HepG2 (cell line): ENCODE measurements around the gene PTPRM. TPM values are rescaled to one million over a fixed set of nuclear protein-coding genes. Genes with fewer than 3 reads are reported as not detected.

Experiments used
- ATAC-seq: fragments of 200-7000 bp; cut with Tn5 transposase; 3 replicates; pipeline ENCODE4 v1.9.1; 2020; ENCODE audit warnings: mild to moderate bottlenecking, moderate library complexity
- BruUV-seq: library from RNA; stranded (reverse); fragments of 400-500 nt; replicated peaks from 2 replicates; lab custom pipeline; 2021; lab: Mats Ljungman, UMichigan
- CTCF ChIA-PET: fragments of 300-600 bp; formaldehyde crosslinking; extraction: SDS; loops from one replicate; lab custom pipeline; 2021; ENCODE audit warnings: low total read pairs, inconsistent platforms, low intra/inter-chr PET ratio; lab: Yijun Ruan, JAX
- POLR2A ChIA-PET: fragments of 350-600 bp; sonication (Branson Sonifier 250); formaldehyde crosslinking; loops from one replicate; lab custom pipeline; 2020; ENCODE audit warnings: antibody characterized with exemption, inconsistent platforms; lab: Yijun Ruan, JAX
- DNase-seq: peaks from one replicate; pipeline ENCODE4 v3.0.0-alpha.2; 2015; ENCODE audit warnings: low spot score
- FAIRE-seq: peaks from 3 replicates; lab custom pipeline; 2011; peaks lifted over from hg19 to GRCh38; lab: Jason Lieb, UNC
- H2AFZ ChIP-seq: one replicate; pipeline ENCODE4 v1.6.1; 2011; ENCODE audit warnings: low read length, inconsistent platforms
- H3K27ac ChIP-seq: fragments of 300-600 bp; 3 replicates; pipeline ENCODE4 v1.8.0; 2011; ENCODE audit warnings: mixed run types, mild to moderate bottlenecking, mixed read lengths, low read length, inconsistent platforms; ENCODE audit not compliant: insufficient read depth; ENCODE audit errors: extremely low read length
- H3K27me3 ChIP-seq, 2 experiments: fragments of 200-600 bp in 1 of 2; 2 replicates in 1 of 2; 3 replicates in 1 of 2; pipeline versions ENCODE4 v1.6.0 to v1.8.0; 2011; ENCODE audit warnings: low read length in 2 of 2, mild to moderate bottlenecking in 2 of 2, moderate library complexity in 2 of 2, inconsistent platforms in 1 of 2; ENCODE audit not compliant: insufficient read depth in 2 of 2, control insufficient read depth in 1 of 2
- H3K36me3 ChIP-seq, 2 experiments: fragments of 200-600 bp in 1 of 2; replicated peaks in 1 of 2; 2 replicates in 1 of 2; 3 replicates in 1 of 2; pipeline versions ENCODE4 v1.5.1 to v1.8.0; 2011; ENCODE audit warnings: low read length in 2 of 2, inconsistent platforms in 1 of 2; ENCODE audit not compliant: insufficient read depth in 2 of 2, control insufficient read depth in 1 of 2
- H3K4me1 ChIP-seq: 2 replicates; pipeline ENCODE4 v1.5.1; 2012; ENCODE audit warnings: low read length, inconsistent platforms; ENCODE audit not compliant: insufficient read depth
- H3K4me2 ChIP-seq: 2 replicates; pipeline ENCODE4 v1.6.0; 2011; ENCODE audit warnings: low read depth, low read length, inconsistent platforms
- H3K4me3 ChIP-seq, 3 experiments: fragments of 200-600 bp in 1 of 3; sonication (generic), shearing (Covaris generic) in 1 of 3; replicated peaks in 1 of 3; 2 replicates each; pipeline ENCODE4 v1.5.1; 2011 to 2016; ENCODE audit warnings: low read length in 3 of 3, inconsistent platforms in 2 of 3, low read depth in 2 of 3, mild to moderate bottlenecking in 2 of 3, control low read depth in 1 of 3, mixed read lengths in 1 of 3; ENCODE audit not compliant: insufficient read depth in 1 of 3
- H3K79me2 ChIP-seq: one replicate; pipeline ENCODE4 v1.6.1; 2011; ENCODE audit warnings: low read length, inconsistent platforms; ENCODE audit not compliant: insufficient read depth
- H3K9ac ChIP-seq: 2 replicates; pipeline ENCODE4 v1.6.0; 2011; ENCODE audit warnings: mild to moderate bottlenecking, low read depth, low read length, inconsistent platforms; ENCODE audit not compliant: insufficient read depth
- H3K9me3 ChIP-seq: 2 replicates; pipeline ENCODE4 v1.5.1; 2012; ENCODE audit warnings: mild to moderate bottlenecking, low read length
- H4K20me1 ChIP-seq: 2 replicates; pipeline ENCODE4 v1.6.0; 2011; ENCODE audit warnings: inconsistent platforms, mild to moderate bottlenecking, low read length, moderate library complexity; ENCODE audit not compliant: insufficient read depth
- BCL6 ChIP-seq: IDR thresholded peaks from 2 replicates; pipeline ENCODE4 v1.6.1; 2016; ENCODE audit warnings: missing genetic modification reagents, missing compliant biosample characterization
- CEBPB ChIP-seq: IDR thresholded peaks from 2 replicates; pipeline ENCODE4 v1.6.1; 2011; ENCODE audit warnings: low read depth, low read length, improper control_type of control experiment, borderline replicate concordance
- CENPT ChIP-seq: sonication (generic); formaldehyde crosslinking; IDR thresholded peaks from 2 replicates; pipeline ENCODE4 v1.8.0; 2022; ENCODE audit warnings: low read depth, mild to moderate bottlenecking, moderate library complexity, missing genetic modification reagents
- JUN ChIP-seq: sonication (generic); formaldehyde crosslinking; IDR thresholded peaks from 2 replicates; pipeline ENCODE4 v1.4.0; 2020; ENCODE audit warnings: mild to moderate bottlenecking, missing genetic modification reagents
- MEF2D ChIP-seq: sonication (generic); formaldehyde crosslinking; IDR thresholded peaks from 2 replicates; pipeline ENCODE4 v1.5.1; 2020; ENCODE audit warnings: mild to moderate bottlenecking, missing genetic modification reagents
- NCOA2 ChIP-seq: sonication (generic); formaldehyde crosslinking; IDR thresholded peaks from 2 replicates; pipeline ENCODE4 v1.8.0; 2022; ENCODE audit warnings: inconsistent platforms
- NCOR1 ChIP-seq: fragments of 200-600 bp; sonication (generic); IDR thresholded peaks from 2 replicates; pipeline ENCODE4 v1.7.0; 2017; ENCODE audit warnings: antibody characterized with exemption, low read length, borderline replicate concordance
- RFX1 ChIP-seq: fragments of 450-650 bp; IDR thresholded peaks from 2 replicates; pipeline ENCODE4 v1.6.1; 2017
- TEAD3 ChIP-seq: optimal IDR thresholded peaks from 2 replicates; pipeline ENCODE3; 2016; ENCODE audit warnings: borderline replicate concordance
- ZNF256 ChIP-seq: sonication (generic); formaldehyde crosslinking; conservative IDR thresholded peaks from 2 replicates; pipeline ENCODE4 v1.4.0; 2020; ENCODE audit warnings: missing genetic modification reagents
- ZNF605 ChIP-seq: sonication (generic); formaldehyde crosslinking; IDR thresholded peaks from 2 replicates; pipeline ENCODE4 v1.8.0; 2022; ENCODE audit warnings: mild to moderate bottlenecking, missing genetic modification reagents
- ZNF761 ChIP-seq: sonication (generic); formaldehyde crosslinking; conservative IDR thresholded peaks from 2 replicates; pipeline ENCODE4 v1.4.0; 2020; ENCODE audit warnings: mild to moderate bottlenecking, missing genetic modification reagents
- WGBS: methylation state at CpG from one replicate; pipeline ENCODE4 v1.1.6; 2017; ENCODE audit warnings: low lambda C conversion rate; 5-methylcytosine and 5-hydroxymethylcytosine counted together
- in situ Hi-C: cut with HindIII; loops from 2 replicates; pipeline ENCODE4 v1.10.0; 2017; ENCODE audit warnings: low pct_unique_long_range_greater_than_20kb; ENCODE audit not compliant: extremely low pct_ligation_motif_present
- intact Hi-C: fragments of 100-400 bp; cut with micrococcal nuclease; formaldehyde crosslinking; loops from one replicate; pipeline ENCODE4 v1.10.0; 2022; ENCODE audit not compliant: unreplicated experiment
- polyA plus RNA-seq, 8 experiments: library from polyadenylated mRNA; depleted of rRNA in 3 of 8; stranded (reverse) in 7 of 8; unstranded in 1 of 8; fragments of >200 nt; fragmentation: Illumina TruSeq in 4 of 8; extraction: Trizol in 4 of 8; gene quantifications; 2 replicates each; pipeline versions ENCODE4 v1.2.1 to v1.2.3, GENCODE V29; 2011 to 2016; ENCODE audit warnings: low read depth in 4 of 8, missing spikeins in 1 of 8, mixed read lengths in 1 of 8; ENCODE audit not compliant: insufficient read depth in 1 of 8
- total RNA-seq, 5 experiments: library from RNA; depleted of rRNA; stranded (reverse); fragments of >200 nt; fragmentation: Illumina TruSeq; extraction: Trizol; gene quantifications; 2 replicates each; pipeline ENCODE4 v1.2.3, GENCODE V29; 2016; ENCODE audit warnings: low read depth in 1 of 5
- TF ChIP-seq, protein P1 (sequence below): IDR thresholded peaks from 2 replicates; pipeline ENCODE4 v1.4.0; 2020; ENCODE audit warnings: mild to moderate bottlenecking, missing genetic modification reagents
- TF ChIP-seq, protein P2 (sequence below): sonication (generic); formaldehyde crosslinking; IDR thresholded peaks from 2 replicates; pipeline ENCODE4 v1.4.0; 2020; ENCODE audit warnings: missing genetic modification reagents, mild to moderate bottlenecking, borderline replicate concordance
- TF ChIP-seq, protein P3 (sequence below): IDR thresholded peaks from 2 replicates; pipeline ENCODE4 v1.6.1; 2016; ENCODE audit warnings: missing compliant biosample characterization, missing genetic modification reagents, borderline replicate concordance

PTPRM gene
- total and polyA plus RNA-seq, 2 of the 13 experiments (the other 11 are each of a cell fraction or from before 2014, with no cell fraction given): 12.6 to 108 TPM

DNA sequence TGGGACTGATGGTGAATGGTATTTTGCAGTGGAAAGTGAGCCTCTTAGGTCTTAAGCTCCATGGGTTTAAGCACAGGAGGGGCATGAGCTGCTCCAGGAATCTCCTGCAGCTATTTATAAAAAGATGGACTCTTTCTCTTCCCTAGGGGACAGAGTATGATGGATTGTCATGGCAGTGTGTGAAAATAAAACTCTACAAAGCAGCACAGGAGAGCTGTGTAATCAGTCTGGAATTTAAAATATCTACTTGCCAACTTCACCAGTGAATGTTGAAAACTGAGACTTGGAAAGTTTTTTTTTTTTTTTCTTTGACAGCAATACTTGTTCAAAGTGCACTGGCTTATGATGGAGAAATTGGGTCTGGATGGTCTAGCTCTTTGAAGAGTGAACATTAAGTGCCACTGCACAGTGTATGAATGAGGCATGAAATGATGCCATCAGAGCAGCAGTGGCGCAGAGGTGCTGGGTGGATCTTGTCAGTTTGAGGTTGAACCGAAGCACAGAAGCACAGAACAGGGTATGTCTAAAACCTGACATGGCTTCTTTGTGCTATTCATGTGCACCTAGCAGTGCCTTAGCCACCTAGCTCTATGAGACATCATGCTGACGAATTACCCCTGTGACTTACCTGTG lies 245.4 kb downstream of the PTPRM start:
- peak; percentile 80 for DNase-seq
- FAIRE-seq: peak; percentile 15
- in situ Hi-C loops (no loop called here), intact Hi-C loops (loop anchor here (5.0 kb wide), 1 partner anchor 975 kb away; no protein-coding TSS in a partner anchor)
- Histone ChIP-seq H3K9me3 (peaks cover 15% of the 10 kb centered on the region), H2AFZ (no peak overlapping the region)
- TF ChIP-seq ZNF256 (CRISPR knock-in tag) (no peak), MEF2D (CRISPR knock-in tag) (no peak), JUN (CRISPR knock-in tag) (0 out of 2 replicates have a peak, but pooled peaks have one; percentile 58), CENPT (no peak), RFX1 (peak; percentile 28; the same call in 1 of the 2 replicates), BCL6 (CRISPR knock-in tag) (peak; percentile 61), ZNF605 (CRISPR knock-in tag) (no peak), CEBPB (peak; percentile 1; the same call in 1 of the 2 replicates), NCOA2 (CRISPR knock-in tag) (0 out of 2 replicates have a peak, but pooled peaks have one; percentile 25), NCOR1 (peak; percentile 48; the same call in 1 of the 2 replicates), ZNF761 (CRISPR knock-in tag) (no peak), TEAD3 (peak; percentile 74)
- TF ChIP-seq, protein P1, sequence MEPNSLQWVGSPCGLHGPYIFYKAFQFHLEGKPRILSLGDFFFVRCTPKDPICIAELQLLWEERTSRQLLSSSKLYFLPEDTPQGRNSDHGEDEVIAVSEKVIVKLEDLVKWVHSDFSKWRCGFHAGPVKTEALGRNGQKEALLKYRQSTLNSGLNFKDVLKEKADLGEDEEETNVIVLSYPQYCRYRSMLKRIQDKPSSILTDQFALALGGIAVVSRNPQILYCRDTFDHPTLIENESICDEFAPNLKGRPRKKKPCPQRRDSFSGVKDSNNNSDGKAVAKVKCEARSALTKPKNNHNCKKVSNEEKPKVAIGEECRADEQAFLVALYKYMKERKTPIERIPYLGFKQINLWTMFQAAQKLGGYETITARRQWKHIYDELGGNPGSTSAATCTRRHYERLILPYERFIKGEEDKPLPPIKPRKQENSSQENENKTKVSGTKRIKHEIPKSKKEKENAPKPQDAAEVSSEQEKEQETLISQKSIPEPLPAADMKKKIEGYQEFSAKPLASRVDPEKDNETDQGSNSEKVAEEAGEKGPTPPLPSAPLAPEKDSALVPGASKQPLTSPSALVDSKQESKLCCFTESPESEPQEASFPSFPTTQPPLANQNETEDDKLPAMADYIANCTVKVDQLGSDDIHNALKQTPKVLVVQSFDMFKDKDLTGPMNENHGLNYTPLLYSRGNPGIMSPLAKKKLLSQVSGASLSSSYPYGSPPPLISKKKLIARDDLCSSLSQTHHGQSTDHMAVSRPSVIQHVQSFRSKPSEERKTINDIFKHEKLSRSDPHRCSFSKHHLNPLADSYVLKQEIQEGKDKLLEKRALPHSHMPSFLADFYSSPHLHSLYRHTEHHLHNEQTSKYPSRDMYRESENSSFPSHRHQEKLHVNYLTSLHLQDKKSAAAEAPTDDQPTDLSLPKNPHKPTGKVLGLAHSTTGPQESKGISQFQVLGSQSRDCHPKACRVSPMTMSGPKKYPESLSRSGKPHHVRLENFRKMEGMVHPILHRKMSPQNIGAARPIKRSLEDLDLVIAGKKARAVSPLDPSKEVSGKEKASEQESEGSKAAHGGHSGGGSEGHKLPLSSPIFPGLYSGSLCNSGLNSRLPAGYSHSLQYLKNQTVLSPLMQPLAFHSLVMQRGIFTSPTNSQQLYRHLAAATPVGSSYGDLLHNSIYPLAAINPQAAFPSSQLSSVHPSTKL (CRISPR knock-in tag): peak; percentile 48; the same call in 1 of the 2 replicates
- TF ChIP-seq, protein P2, sequence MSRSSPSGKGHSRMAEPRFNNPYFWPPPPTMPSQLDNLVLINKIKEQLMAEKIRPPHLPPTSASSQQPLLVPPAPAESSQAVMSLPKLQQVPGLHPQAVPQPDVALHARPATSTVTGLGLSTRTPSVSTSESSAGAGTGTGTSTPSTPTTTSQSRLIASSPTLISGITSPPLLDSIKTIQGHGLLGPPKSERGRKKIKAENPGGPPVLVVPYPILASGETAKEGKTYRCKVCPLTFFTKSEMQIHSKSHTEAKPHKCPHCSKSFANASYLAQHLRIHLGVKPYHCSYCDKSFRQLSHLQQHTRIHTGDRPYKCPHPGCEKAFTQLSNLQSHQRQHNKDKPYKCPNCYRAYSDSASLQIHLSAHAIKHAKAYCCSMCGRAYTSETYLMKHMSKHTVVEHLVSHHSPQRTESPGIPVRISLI: peak; percentile 39; the same call in 1 of the 2 replicates
- TF ChIP-seq, protein P3, sequence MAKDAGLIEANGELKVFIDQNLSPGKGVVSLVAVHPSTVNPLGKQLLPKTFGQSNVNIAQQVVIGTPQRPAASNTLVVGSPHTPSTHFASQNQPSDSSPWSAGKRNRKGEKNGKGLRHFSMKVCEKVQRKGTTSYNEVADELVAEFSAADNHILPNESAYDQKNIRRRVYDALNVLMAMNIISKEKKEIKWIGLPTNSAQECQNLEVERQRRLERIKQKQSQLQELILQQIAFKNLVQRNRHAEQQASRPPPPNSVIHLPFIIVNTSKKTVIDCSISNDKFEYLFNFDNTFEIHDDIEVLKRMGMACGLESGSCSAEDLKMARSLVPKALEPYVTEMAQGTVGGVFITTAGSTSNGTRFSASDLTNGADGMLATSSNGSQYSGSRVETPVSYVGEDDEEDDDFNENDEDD (CRISPR knock-in tag): no peak
- TF ChIP-seq, all 625 proteins: peak for 9
- no peak overlapping the region for H3K4me2 ChIP-seq
- ChIA-PET CTCF (interaction anchor here (0.7 kb wide), 1 partner anchor 23 kb away, joined by 4 read pairs; no protein-coding TSS in a partner anchor), POLR2A (no interaction called here)
- H3K27me3 ChIP-seq: no peaks in the 10 kb centered on the region
- peaks cover 0 to 2% of the 10 kb centered on the region in 2 experiments; a peak in 1 of 5 replicates for H3K36me3 ChIP-seq
- H3K4me3 ChIP-seq: no peak overlapping the region
- no TSS peak for BruUV-seq
- H3K9ac ChIP-seq: no peak overlapping the region
- no peaks in the 10 kb centered on the region for H3K79me2 ChIP-seq
- 94% methylated on average over 3 of the region's 3 CpGs for WGBS
- no peaks in the 10 kb centered on the region for H4K20me1 ChIP-seq
- peak overlapping the region; percentile 52 for H3K27ac ChIP-seq
- peak; percentile 94 for ATAC-seq
- H3K4me1 ChIP-seq: peaks cover 24% of the 10 kb centered on the region
